GM19438 (cell line): ENCODE measurements around the gene FERMT2.

Experiments used
- ATAC-seq: cut with Tn5 transposase; IDR thresholded peaks from one replicate; pipeline ENCODE4 v1.9.1; 2021; ENCODE audit warnings: low read depth; ENCODE audit not compliant: unreplicated experiment

Gene FERMT2, protein sequence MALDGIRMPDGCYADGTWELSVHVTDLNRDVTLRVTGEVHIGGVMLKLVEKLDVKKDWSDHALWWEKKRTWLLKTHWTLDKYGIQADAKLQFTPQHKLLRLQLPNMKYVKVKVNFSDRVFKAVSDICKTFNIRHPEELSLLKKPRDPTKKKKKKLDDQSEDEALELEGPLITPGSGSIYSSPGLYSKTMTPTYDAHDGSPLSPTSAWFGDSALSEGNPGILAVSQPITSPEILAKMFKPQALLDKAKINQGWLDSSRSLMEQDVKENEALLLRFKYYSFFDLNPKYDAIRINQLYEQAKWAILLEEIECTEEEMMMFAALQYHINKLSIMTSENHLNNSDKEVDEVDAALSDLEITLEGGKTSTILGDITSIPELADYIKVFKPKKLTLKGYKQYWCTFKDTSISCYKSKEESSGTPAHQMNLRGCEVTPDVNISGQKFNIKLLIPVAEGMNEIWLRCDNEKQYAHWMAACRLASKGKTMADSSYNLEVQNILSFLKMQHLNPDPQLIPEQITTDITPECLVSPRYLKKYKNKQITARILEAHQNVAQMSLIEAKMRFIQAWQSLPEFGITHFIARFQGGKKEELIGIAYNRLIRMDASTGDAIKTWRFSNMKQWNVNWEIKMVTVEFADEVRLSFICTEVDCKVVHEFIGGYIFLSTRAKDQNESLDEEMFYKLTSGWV

DNA sequence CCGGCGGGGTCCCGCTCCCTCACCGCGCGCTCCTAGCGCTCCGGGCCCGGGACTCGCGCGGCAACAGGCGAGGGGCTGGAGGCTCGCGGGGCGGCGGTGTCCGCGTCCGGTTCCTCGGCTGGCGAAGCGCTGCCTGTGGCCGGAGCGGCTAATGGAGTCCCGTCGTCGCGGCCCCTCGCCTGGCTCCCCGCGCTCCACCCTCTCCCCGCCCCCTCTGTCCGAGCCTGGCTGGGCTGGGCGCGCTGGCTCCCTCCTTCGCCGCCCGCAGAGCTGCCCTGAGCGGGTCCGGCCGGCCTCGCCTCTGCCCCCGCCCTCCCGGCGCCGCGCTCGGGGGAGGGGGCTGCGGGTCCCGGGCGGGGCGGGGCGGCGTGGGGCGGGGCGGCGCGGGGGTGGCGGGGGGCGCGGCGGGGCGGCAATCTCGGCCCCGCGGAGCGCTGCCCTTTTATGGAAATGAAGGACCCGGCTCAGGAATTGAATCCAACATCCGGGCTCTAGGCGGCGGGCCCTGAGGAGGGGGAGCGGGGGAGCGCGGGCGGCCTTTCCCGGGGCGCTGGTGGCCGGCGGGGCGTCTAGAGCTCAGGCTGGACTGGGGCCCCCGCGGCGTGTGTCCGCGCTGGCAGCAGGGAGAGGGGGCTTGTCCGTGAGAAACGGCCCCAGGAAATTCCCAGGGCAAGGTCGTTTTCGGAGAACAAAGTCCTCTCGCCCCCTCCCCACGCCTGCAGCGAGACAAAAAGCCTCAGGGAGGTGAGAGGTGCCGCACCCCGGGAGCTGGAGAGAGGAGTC is at the start of gene FERMT2:
Gene FERMT2 (minus strand): TSS at position 153 of the 783 bp plus-strand sequence. CDS start 482 bp downstream, outside the sequence.
- ATAC-seq: peak; percentile 61

DNA sequence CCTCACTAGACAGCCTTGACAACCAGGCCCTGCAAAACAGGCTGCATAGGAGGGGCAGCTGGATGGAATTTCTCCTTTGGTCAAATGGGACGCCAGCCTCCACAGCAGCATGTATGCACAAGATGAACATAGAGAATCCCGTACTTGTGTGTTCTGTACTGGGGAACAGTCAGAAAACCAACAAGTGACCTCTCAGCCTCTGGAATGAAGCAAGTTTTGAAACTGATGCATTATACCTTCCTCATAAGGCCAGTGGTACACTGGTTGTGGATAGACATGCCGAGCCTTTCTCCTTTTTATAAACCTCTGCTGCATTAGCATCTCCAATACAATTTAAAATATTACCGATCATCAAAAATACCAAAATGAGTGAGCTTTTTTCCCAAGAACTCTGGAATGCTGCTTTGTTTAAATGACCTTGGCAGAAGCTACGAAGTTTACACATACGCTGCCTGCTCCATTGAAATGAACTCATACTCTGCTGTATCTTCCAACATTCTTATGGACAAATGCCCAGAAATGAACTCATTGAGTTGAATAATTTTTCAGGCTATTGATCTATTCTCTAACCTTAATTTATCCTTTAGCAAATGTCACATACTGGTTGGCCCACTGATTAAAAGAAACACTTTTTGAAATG is 47.6 kb upstream of the FERMT2 start:
- ATAC-seq: no peak

DNA sequence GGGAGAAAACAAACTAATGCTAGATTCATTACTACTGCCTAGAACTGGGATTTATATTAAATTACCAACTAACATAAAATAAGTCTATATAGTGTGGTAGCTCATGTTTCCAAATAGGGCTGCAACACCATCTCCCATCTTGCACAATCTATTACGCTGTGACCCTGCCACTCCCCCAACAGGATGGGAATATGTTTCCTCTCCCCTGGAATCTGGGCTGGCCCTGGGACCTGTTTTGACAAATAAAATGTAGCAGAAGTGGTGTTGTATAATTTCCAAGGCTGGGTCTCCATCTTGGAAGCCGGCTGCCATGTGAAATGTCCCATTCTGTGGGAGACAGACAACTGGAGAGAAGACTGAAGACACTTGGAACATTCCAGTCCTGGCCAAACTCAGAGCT is 45.6 kb upstream of the FERMT2 start:
- no peak for ATAC-seq

DNA sequence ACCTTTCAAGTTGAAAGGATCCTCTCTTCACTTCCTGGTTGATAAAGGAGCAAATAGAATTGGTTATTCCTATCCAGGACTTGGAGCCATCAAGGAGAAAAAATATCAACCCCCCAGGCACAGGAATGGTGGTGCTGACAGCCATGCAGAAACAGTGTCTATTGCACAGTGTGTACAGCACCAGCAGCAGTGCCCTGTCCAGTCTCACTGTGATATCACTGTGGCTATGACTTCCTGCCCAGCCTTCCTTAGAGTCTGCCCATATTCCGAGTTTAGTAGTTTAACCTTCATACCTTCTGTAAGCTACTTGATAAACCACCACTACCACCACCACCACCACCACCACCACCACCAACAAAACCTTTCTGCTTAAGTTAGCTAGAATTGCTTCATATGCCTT is 45.1 kb upstream of the FERMT2 start:
- no peak for ATAC-seq

DNA sequence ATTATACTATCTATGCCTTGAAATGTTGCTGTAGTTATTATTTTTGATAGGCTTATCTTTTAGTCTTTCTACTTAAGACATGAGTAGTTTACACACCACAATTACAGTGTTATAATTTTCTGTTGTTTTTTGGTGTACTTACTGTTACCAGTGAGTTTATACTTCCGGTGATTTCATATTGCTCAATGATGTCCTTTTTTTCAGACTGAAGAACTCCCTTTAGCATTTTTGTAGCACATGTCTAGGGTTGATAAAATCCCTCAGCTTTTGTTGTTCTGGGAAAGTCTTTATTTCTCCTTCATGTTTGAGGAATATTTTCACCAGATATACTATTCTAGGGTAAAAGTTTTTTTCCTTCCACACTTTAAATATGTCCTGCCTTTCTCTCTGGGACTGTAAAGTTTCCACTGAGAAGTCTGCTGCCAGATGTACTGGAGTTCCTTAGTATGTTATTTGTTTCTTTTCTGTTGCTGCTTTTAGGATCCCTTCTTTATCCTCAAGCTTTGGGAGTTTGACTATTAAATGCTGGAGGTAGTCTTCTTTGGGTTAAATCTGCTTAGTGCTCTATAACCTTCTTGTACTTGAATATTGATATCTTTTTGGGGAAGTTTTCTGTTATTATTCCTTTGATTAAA is 41.5 kb upstream of the FERMT2 start:
- no peak for ATAC-seq

DNA sequence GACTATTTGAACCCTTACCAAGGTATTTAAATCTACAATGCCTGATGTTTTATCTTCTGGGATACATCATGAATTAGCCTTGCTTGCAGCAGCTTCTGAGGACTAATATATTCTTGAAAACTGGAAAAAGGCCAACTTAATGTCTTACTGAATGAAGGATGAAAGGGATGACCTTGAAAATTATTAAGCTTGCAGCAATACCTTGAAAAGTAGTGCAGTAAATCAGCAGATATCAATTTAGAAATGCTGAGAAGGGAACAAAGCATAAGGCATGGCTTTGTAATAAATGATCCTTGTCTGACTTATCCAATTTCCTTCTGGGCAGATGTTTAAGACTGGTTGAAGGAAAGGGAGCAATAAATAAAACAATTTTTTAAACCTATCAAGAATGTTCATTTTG is 37.3 kb upstream of the FERMT2 start:
- ATAC-seq: no peak

DNA sequence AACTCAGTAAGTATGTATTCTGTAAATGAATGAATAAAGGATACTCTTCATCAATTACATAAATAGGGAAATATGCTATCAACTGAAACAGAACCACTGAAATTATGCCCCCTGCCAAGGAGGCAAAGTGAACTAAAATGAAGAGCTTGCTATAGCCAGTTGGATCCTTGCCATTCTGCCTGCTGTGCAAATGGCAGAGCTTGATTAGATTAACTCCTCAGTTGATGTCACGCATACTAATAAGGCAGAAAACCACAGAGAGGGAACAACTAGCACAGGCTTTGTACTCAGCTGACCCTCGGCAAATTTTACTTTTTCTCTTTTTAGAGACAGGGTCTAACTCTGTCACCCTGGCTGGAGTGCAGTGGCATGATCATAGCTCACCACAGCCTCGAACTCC is 36.7 kb upstream of the FERMT2 start:
- no peak for ATAC-seq

DNA sequence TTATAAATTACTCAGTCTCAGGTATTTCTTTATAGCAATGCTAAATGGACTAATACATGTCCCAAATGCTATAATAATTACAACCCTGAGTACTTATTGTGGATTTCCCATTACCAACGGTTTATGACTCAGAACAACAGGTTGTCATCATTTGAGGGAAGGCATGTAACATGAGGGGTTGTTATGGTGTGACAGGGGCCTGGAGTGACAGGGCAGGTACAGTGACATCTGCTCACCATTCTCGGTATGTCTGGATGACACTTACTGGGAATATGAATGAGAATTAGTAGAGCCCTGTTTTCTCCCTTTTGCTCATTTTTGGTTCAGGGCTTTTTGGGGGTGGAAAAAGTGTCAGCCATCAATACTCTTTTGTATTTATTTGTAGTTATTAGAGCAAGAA is 36.2 kb upstream of the FERMT2 start:
- ATAC-seq: no peak

DNA sequence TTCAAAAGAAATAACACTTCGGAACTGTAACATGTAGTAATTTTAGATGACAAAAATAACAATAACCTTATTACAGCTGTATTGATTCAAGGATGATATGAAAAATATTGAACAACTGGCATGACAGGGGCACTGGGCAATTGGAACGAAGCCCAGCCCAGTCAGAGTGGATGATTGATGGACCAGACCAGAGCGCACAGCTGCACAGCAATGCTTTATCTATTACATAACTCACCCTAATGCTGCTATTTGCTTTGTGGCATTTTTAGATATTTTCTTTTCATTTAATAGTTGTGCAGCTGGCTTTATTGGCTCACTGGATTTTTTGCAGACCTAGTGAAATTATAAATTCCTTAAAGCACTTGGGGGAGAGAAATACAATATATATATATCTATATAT is 26.9 kb upstream of the FERMT2 start:
- ATAC-seq: no peak

DNA sequence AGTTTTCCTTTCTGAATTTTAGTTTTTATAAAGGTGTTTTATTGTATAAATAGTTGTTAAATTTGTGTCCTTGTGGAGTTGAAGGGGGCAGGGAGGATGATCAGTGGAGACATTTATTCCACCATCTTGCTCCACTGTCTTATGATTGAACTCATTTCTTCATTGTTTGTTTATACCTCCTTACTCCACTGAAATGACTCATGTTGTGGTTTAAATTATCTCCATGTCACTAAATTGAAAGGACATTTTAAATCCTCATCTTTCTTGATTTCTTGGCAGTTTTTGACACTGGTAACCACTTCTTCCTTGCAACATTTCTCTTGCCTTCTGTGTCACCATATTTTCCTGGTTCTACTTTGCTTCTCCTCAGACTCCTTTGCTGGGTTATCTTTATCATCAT is 23.6 kb upstream of the FERMT2 start:
- ATAC-seq: no peak

DNA sequence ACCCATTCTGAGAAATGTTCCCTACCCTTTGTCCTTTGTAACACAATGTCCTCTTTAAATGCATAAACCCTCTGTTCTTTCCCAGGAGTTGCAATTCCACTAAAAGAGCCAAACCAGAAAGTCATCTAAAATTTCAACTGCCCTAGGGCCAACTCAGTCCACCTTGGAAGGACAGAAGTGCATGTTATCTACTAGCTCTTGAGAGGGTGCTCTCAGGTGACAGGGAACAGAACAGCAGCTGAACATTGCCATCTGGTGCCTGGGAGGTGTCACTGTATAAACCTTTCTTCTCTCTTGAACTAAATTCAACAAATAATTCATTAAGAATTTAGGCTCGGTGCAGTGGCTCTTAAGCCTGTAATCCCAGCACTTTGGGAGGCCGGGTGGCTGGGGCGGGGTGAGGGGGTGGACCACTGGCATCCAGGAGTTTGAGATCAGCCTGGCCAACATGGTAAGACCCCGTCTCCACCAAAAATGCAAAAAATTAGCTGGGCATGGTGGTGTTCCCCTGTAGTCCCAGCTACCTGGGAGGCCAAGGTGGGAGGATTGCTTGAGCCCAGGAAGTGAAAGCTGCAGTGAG is 10.3 kb upstream of the FERMT2 start:
- no peak for ATAC-seq

DNA sequence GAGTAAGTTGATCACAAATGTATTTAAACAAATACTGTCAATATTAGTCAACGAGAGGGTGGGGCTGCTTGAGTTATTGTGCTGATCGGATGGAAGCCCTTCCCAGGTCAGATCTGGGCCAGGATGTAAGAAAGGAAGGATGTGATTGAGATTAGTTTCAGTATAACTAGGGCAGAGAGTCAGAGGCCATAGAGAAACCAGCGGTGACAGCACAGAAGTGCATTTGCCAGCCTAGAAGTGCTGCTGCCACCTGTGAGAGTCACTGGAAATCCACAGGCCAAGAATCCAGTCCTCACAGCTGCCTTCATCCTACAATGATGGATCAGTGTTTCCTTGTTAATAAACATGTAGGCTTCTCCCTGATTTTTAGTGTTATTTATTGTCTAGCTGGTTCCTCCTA is 9.8 kb upstream of the FERMT2 start:
- no peak for ATAC-seq

DNA sequence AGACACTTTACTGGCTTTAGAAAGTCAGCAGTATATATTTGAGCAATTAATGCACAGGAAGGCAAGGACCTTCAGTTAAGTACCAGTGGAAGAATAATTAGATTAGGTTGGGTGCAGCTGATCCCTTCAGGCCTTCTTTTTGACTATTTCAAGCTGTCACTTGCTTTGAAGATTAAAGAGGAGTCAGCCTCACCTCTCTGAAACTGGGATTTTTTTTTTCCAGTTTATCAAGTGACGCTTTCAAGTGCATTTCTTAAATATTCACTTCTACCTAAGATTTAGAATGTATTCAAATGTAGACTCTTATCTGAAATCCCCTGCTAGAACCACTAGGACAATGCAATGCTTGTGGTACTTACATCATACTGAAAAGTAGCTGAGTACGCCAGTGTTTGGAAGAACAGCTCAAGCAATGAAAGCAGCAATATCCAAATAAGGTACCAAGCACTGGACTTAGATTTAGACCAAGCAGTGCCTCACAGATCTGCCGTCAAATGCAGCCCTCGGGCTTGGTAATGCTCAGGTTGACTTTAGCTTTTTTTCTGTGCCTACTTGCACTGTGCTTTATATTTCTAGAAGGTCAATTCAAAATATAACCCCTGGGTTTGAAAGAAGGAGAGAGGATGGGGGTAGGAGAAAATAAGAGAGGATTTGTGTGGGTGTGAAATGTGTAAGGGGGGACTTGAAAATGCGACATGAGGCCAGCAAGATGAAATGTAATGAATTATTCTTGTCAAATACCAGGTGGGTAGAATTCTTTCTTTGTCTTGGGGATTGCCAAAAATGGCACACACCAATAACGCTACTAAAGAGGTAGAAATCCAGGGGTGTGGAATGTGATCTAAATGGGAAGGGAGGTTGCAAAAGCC is 3.7 kb upstream of the FERMT2 start:
- no peak for ATAC-seq

DNA sequence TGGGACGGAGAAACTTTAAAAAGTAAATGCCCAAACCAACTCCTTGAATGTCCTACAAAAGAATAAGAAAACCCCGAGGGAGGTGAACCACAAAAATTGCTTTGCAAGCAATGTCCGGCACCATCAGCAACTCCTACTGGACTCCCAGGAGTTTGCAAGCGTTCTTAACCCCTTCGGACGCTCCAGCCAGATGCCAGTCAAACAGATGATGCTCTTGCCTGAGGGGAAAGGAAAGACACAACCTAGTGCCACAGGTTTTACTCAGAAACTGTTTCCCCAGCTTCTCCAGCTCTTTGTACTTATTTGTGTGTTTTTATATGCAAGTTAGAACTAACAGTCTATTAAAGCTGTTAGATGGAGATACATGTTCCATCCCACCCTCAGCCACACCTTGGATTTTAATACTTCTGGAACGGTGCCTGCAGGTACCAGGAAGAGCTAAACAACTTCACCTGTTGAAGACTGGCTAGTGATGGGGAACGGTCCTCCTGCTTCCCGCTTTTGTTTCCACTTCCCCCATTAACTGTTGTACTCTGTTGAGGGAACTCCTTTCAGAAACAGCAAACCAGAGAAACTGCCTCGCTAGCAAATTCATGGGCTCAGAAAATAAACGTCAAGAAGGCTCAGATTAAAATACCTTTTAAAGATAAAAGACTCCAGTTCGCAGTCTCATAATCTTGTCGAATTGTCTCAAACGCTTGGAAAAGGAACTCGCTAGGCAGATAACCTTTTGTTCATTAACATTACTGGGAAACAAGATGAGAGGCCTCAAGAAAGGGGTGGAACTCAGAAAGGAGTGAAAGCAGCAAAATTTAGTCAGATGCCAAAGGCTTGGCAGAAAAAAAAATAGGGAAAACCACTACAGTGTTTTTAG is 1.1 kb upstream of the FERMT2 start:
- no peak for ATAC-seq

DNA sequence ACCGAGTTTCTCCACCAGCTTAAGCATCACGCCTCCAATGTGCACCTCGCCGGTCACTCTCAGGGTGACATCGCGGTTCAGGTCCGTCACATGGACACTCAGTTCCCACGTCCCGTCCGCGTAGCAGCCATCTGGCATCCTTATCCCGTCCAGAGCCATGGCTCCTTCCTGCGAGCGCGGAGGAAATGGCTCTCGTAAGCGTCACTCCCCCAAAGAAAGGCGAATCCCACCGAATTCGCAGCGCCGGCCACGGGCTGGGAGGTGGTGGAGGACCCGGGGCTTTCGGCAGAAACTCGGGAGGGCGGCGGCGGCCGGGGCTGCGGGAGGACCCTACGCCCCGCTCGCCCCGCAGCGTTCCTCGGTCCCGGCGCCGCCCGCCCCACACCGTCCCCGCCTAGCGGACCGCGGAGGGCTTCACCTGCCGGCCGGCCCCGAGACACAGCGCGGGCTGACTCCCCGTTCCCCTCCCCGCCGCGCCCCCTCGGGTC is 396 bp downstream of the FERMT2 start:
- ATAC-seq: peak; percentile 39

DNA sequence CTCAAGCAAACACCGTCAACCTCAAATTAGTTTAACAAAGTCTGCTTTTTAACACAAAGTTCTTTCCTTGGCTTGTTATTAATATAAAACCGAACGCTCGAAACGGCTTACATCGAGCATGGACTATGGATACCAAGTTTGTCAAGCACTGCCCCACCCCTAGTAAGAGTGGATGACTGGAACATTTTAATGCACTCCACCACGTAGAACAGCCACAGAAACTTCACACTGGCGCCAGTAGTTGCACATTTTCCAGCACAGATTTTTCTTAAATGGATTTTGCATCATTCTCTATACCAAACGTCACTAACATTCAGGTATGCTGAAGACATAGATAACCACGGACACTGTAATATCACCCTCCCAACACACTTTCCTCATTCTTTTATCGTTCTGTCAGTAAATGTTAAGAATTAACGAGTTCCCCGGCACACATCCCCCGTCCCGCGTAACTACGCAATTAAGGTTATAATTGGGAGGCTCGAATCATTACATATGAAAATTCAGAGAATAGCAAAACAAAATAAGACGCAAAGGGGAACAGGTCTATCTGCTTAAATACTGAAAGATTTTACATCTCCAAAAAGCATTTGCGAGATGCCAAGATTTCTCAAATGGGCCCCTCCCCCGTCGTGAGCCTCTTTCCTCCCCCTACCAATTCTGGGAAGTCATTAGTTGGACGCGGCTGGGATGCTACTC is 990 bp downstream of the FERMT2 start:
- ATAC-seq: no peak

DNA sequence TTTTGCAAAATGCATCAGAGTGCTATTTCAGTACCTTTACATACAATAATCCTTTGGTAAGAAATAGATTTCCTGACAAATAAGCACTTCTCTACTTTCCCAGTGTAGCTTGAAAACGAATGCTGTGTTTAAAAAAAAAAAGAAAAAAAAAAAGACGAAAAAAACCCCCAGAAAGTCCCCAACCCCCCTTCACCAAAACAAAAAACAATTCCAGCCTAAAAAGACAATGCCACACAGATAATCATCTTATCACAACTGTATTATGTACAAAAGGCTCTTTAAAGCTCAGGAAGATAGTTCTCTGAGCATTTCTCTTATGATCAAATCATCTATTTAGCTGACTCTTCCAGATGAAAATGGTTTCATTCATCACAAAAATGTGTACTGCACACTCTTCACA is 1.6 kb downstream of the FERMT2 start:
- ATAC-seq: no peak
